CD4-positive, alpha-beta memory T cell (primary cell): Measurements from ENCODE around the gene ZNF227. TPM values are rescaled to one million over a fixed set of nuclear protein-coding genes. Genes with fewer than 3 reads are reported as not detected.
A peak's percentile ranks its signal among the peaks of the same experiment; 100 is the strongest.

Source experiments
- CTCF ChIA-PET: fragments of 350-600 bp; sonication (Branson Sonifier 250); formaldehyde crosslinking; loops from one replicate; lab custom pipeline; 2021; ENCODE audit warnings: inconsistent platforms; ENCODE audit not compliant: partially characterized antibody; lab: Charles Lee
- POLR2A ChIA-PET: fragments of 350-600 bp; sonication (Branson Sonifier 250); formaldehyde crosslinking; loops from one replicate; lab custom pipeline; 2021; ENCODE audit not compliant: partially characterized antibody; lab: Charles Lee
- DNase-seq, 5 donors: peaks; one replicate each; pipeline versions ENCODE4 v3.0.0 to v3.0.0-alpha.2; 2020 to 2022; ENCODE audit warnings: mixed read lengths in 1 of 5
- H3K27ac ChIP-seq: one replicate; pipeline ENCODE4 v1.7.0; 2013; ENCODE audit warnings: low read depth, low read length
- H3K27me3 ChIP-seq: 2 replicates; pipeline ENCODE4 v1.7.0; 2013; ENCODE audit warnings: mild to moderate bottlenecking, low read length, moderate library complexity; ENCODE audit not compliant: insufficient read depth
- H3K36me3 ChIP-seq: 2 replicates; pipeline ENCODE4 v1.7.0; 2013; ENCODE audit warnings: mild to moderate bottlenecking, low read length, moderate library complexity; ENCODE audit not compliant: insufficient read depth
- H3K4me1 ChIP-seq: 2 replicates; pipeline ENCODE4 v1.7.0; 2013; ENCODE audit warnings: mild to moderate bottlenecking, low read length, moderate library complexity; ENCODE audit not compliant: insufficient read depth
- H3K4me3 ChIP-seq, 2 donors: one replicate each; pipeline ENCODE4 v1.7.0; 2013; ENCODE audit warnings: low read length in 2 of 2, mild to moderate bottlenecking in 1 of 2
- H3K9me3 ChIP-seq, 2 donors: one replicate each; pipeline ENCODE4 v1.7.0; 2013; ENCODE audit warnings: low read length in 2 of 2, control low read depth in 1 of 2; ENCODE audit not compliant: control insufficient read depth in 1 of 2
- H3K27ac Mint-ChIP-seq, 7 donors: one replicate each; pipeline ENCODE4 v1.8.0; 2020 to 2021; ENCODE audit warnings: mixed read lengths in 7 of 7, mild to moderate bottlenecking in 6 of 7, inconsistent platforms in 3 of 7, moderate library complexity in 3 of 7
- H3K27me3 Mint-ChIP-seq, 2 donors: one replicate each; pipeline ENCODE4 v1.8.0; 2020 to 2021; ENCODE audit warnings: mixed read lengths in 2 of 2
- H3K36me3 Mint-ChIP-seq, 2 donors: one replicate each; pipeline ENCODE4 v1.8.0; 2020 to 2021; ENCODE audit warnings: mixed read lengths in 2 of 2, inconsistent platforms in 1 of 2, mild to moderate bottlenecking in 1 of 2
- H3K4me1 Mint-ChIP-seq, 4 donors: one replicate each; pipeline ENCODE4 v1.8.0; 2020 to 2021; ENCODE audit warnings: mixed read lengths in 4 of 4, mild to moderate bottlenecking in 1 of 4
- H3K4me3 Mint-ChIP-seq, 8 donors: one replicate each; pipeline ENCODE4 v1.8.0; 2020 to 2021; ENCODE audit warnings: mixed read lengths in 8 of 8, mild to moderate bottlenecking in 7 of 8, moderate library complexity in 6 of 8, inconsistent platforms in 3 of 8
- H3K9me3 Mint-ChIP-seq, 8 donors: one replicate each; pipeline ENCODE4 v1.8.0; 2020 to 2021; ENCODE audit warnings: mixed read lengths in 8 of 8, mild to moderate bottlenecking in 5 of 8, inconsistent platforms in 3 of 8, moderate library complexity in 1 of 8
- intact Hi-C: fragments of 100-400 bp; cut with micrococcal nuclease; formaldehyde crosslinking; loops from one replicate; pipeline ENCODE4 v1.15.1; 2023
- polyA plus RNA-seq, 2 donors: library from polyadenylated mRNA; unstranded; fragments of 300-500 nt; fragmentation: Illumina TruSeq; gene quantifications; one replicate each; pipeline ENCODE4 v1.2.3, GENCODE V29; 2021
- total RNA-seq, 2 experiments: library from RNA; stranded (reverse); gene quantifications; one replicate each; pipeline ENCODE4 v1.2.3, GENCODE V29; 2021

Gene ZNF227
- total and polyA plus RNA-seq, 4 experiments from 2014 or later, result 8.9 to 54.4 (median 35.9) TPM

DNA sequence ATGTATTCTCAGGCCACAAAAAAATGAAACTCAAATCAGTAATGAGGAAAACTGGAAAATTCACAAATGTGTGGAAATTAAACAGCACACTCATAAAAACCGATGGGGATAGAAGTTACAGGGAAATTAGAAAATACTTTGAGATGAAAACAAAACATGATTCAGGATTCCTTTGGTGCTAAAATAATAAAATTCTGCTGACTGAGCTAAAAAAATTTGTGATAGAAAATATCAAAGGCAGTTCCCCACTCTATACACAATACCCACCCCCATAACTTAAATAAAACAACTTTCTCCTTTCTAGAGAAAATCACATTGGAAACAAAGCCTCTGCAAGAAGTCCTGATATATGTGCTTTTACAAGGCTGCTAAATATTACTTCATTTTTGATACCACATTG is 45.8 kb downstream of the ZNF227 start:
- intact Hi-C loops, result no loop called here
- H3K27me3 Mint-ChIP-seq, result no peaks in the 10 kb centered on the region
- Histone ChIP-seq H3K27me3 (no peaks in the 10 kb centered on the region), H3K9me3 (peaks cover 0 to 31% of the 10 kb centered on the region in 2 donors), H3K4me1 (no peaks in the 10 kb centered on the region), H3K27ac (no peak overlapping the region), H3K4me3 (no peak overlapping the region), H3K36me3 (no peaks in the 10 kb centered on the region)
- no peak overlapping the region for H3K4me3 Mint-ChIP-seq
- ChIA-PET POLR2A (no interaction called here), CTCF (no interaction called here)
- H3K27ac Mint-ChIP-seq, result no peak overlapping the region
- no peak for DNase-seq
- H3K36me3 Mint-ChIP-seq, result peaks cover 46 to 56% of the 10 kb centered on the region in 2 donors
- peaks cover 4 to 94% (median 88%) of the 10 kb centered on the region in 8 donors for H3K9me3 Mint-ChIP-seq
- H3K4me1 Mint-ChIP-seq, result peaks cover 0 to 11% (median 5%) of the 10 kb centered on the region in 4 donors

DNA sequence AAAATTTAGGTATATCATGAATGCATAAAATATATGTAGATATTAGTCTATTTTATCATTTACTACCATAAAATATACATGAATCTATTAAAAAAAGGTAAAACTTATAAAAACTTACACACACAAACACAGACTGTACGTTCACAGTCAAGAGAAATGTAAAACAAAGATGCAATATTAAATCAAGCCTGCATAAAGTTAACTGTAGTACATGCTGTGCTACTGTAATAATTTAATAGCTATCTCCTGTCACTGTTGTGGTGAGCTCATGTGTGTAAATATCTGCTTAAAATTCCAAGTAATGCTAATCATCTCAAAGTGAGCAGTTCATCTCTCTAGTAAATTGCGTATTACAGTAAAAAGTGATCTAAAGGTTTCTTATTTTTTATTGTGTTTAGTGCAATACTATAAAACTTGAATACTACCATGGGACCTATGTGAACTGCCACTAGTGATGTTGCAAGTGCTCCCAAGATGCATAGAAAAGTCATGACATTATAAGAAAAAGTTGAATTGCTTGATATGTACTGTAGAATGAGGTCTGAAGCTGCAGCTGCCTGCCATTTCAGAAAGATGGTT is 46.6 kb downstream of the ZNF227 start:
- Histone ChIP-seq H3K4me3 (no peak overlapping the region), H3K36me3 (no peaks in the 10 kb centered on the region), H3K4me1 (no peaks in the 10 kb centered on the region), H3K27me3 (no peaks in the 10 kb centered on the region), H3K9me3 (peaks cover 0 to 26% of the 10 kb centered on the region in 2 donors), H3K27ac (no peak overlapping the region)
- Mint-ChIP-seq H3K36me3 (peaks cover 43 to 51% of the 10 kb centered on the region in 2 donors), H3K27me3 (no peaks in the 10 kb centered on the region), H3K27ac (no peak overlapping the region), H3K9me3 (peaks cover 4 to 93% (median 86%) of the 10 kb centered on the region in 8 donors), H3K4me3 (no peak overlapping the region), H3K4me1 (peaks cover 0 to 11% (median 5%) of the 10 kb centered on the region in 4 donors)
- intact Hi-C loops, result no loop called here
- CTCF ChIA-PET, result no interaction called here
- no peak for DNase-seq
- POLR2A ChIA-PET, result no interaction called here

DNA sequence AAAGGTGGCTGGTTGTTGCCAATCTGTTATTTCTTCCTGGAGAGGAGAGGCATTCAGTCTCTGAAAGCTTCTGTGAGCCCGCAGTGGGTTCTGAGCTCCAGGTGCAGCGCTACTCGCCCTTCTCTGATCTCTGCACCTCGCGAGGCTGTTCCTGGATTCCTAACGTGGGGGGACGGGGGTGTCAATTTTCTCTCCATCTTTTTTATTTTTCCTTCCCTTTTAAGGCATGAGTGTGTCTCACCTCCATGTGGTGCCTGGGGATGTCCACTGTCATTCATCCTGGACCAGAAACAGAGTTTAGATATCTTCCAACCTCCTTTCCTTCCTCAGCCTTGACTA is 48.0 kb downstream of the ZNF227 start:
- H3K4me1 Mint-ChIP-seq, result peaks cover 0 to 11% (median 5%) of the 10 kb centered on the region in 4 donors
- Histone ChIP-seq H3K27ac (no peak overlapping the region), H3K36me3 (no peaks in the 10 kb centered on the region), H3K4me3 (peak overlapping the region in 1 of 2 donors; percentile 28), H3K4me1 (no peaks in the 10 kb centered on the region), H3K27me3 (no peaks in the 10 kb centered on the region), H3K9me3 (peaks cover 0 to 15% of the 10 kb centered on the region in 2 donors)
- H3K27ac Mint-ChIP-seq, result peak overlapping the region in 2 of 7 donors; percentile 48 to 51
- H3K9me3 Mint-ChIP-seq, result peaks cover 6 to 93% (median 82%) of the 10 kb centered on the region in 8 donors
- intact Hi-C loops, result no loop called here
- no peaks in the 10 kb centered on the region for H3K27me3 Mint-ChIP-seq
- ChIA-PET POLR2A (no interaction called here), CTCF (no interaction called here)
- peaks cover 43 to 44% of the 10 kb centered on the region in 2 donors for H3K36me3 Mint-ChIP-seq
- H3K4me3 Mint-ChIP-seq, result peak overlapping the region; percentile 46 to 83 (median 64)
- DNase-seq, result no peak

DNA sequence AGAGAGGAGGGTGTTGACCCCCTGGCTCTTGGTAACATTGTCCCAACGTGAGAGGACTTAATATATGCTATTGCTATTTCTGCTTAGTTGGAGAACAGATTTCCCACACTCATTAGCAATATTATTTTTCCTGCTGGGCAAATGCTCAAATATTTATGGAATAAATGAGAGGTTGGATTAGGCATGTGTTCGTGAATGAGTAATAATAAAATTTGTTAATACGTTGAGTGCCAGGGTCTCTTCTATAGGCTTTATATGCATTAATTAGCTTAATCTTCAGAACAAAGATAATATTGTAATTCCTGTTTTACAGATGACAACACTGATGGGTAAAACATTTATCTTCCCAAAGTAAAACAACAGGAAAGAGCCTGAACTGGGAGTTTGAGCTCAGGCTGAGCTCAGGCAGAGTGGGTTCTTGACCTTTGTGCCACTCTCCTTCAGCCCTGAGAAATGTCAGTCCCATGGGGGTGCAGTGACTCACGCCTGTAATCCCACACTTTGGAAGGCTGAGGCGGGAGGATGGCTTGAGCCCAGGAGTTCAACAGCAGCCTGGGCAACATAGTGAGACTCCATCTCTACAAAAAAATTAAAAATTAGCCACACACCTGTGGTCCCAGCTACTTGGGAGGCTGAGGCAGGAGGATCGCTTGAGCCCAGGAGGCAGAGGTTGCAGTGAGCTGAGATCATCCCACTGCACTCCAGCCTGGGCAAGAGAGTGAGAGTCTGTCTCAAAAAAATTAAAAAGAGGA is 48.5 kb downstream of the ZNF227 start:
- Histone ChIP-seq H3K27me3 (no peaks in the 10 kb centered on the region), H3K36me3 (no peaks in the 10 kb centered on the region), H3K4me3 (no peak overlapping the region), H3K9me3 (peaks cover 1 to 11% of the 10 kb centered on the region in 2 donors), H3K27ac (no peak overlapping the region), H3K4me1 (no peaks in the 10 kb centered on the region)
- peak overlapping the region in 1 of 7 donors; percentile 48 for H3K27ac Mint-ChIP-seq
- CTCF ChIA-PET, result no interaction called here
- peaks cover 0 to 11% (median 5%) of the 10 kb centered on the region in 4 donors for H3K4me1 Mint-ChIP-seq
- peak overlapping the region in 5 of 8 donors; percentile 53 to 83 (median 72) for H3K4me3 Mint-ChIP-seq
- H3K27me3 Mint-ChIP-seq, result no peaks in the 10 kb centered on the region
- H3K9me3 Mint-ChIP-seq, result peaks cover 6 to 93% (median 81%) of the 10 kb centered on the region in 8 donors
- POLR2A ChIA-PET, result no interaction called here
- intact Hi-C loops, result no loop called here
- no peak for DNase-seq
- peaks cover 42 to 43% of the 10 kb centered on the region in 2 donors for H3K36me3 Mint-ChIP-seq

DNA sequence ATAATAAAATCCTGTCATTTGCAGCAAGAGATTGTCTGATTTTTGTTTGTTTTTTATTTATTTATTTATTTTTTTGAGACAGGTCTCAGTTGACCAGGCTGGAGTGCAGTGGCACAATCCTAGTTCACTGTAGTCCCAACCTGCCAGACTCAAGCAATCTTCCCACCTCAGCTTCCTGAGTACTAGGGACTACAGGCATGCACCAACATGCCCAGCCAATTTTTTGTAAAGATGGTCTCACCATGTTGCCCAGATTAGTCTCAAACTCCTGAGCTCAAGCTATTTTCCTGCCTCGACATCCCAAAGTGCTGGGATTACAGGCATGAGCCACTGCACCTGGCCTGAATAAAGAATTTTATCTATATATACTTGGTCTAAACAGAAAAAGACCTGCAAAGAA is 65.0 kb downstream of the ZNF227 start:
- POLR2A ChIA-PET, result no interaction called here
- Histone ChIP-seq H3K9me3 (peaks cover 0 to 25% of the 10 kb centered on the region in 2 donors), H3K4me1 (no peaks in the 10 kb centered on the region), H3K27me3 (no peaks in the 10 kb centered on the region), H3K4me3 (no peak overlapping the region), H3K36me3 (no peaks in the 10 kb centered on the region), H3K27ac (no peak overlapping the region)
- CTCF ChIA-PET, result no interaction called here
- no peak overlapping the region for H3K27ac Mint-ChIP-seq
- peaks cover 8 to 95% (median 86%) of the 10 kb centered on the region in 8 donors for H3K9me3 Mint-ChIP-seq
- H3K4me3 Mint-ChIP-seq, result no peak overlapping the region
- DNase-seq, result no peak
- intact Hi-C loops, result no loop called here
- no peaks in the 10 kb centered on the region for H3K4me1 Mint-ChIP-seq
- no peaks in the 10 kb centered on the region for H3K27me3 Mint-ChIP-seq
- H3K36me3 Mint-ChIP-seq, result peaks cover 53 to 57% of the 10 kb centered on the region in 2 donors

DNA sequence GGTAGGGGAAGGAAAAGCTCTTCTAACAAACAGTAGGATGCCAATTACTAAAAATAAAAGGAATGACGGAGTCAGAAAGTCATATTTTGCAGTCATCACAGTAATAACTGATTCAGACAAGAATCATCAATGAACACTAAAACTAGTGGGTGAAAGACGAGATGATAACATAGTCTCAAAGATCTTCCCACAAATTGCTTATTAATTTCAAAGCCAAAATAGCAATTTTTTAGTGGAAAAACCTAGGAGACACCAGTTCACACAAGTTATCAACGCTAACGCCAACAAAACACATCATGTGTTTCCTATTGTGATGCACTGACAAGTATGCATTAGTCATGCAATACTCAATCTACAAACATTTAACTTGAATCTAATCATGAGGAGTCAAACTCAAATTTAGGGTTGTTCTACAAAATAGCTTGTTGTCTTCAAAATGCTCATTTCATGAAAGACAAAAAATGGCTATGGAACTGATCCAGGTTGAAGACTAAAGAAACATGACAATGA is 65.9 kb downstream of the ZNF227 start:
- intact Hi-C loops, result no loop called here
- Mint-ChIP-seq H3K9me3 (peaks cover 8 to 95% (median 85%) of the 10 kb centered on the region in 8 donors), H3K27me3 (no peaks in the 10 kb centered on the region), H3K4me1 (no peaks in the 10 kb centered on the region), H3K27ac (no peak overlapping the region), H3K36me3 (peaks cover 50 to 57% of the 10 kb centered on the region in 2 donors), H3K4me3 (no peak overlapping the region)
- no peak for DNase-seq
- H3K36me3 ChIP-seq, result no peaks in the 10 kb centered on the region
- peaks cover 0 to 23% of the 10 kb centered on the region in 2 donors for H3K9me3 ChIP-seq
- CTCF ChIA-PET, result no interaction called here
- H3K4me1 ChIP-seq, result no peaks in the 10 kb centered on the region
- H3K27me3 ChIP-seq, result no peaks in the 10 kb centered on the region
- no peak overlapping the region for H3K4me3 ChIP-seq
- H3K27ac ChIP-seq, result no peak overlapping the region
- POLR2A ChIA-PET, result no interaction called here

DNA sequence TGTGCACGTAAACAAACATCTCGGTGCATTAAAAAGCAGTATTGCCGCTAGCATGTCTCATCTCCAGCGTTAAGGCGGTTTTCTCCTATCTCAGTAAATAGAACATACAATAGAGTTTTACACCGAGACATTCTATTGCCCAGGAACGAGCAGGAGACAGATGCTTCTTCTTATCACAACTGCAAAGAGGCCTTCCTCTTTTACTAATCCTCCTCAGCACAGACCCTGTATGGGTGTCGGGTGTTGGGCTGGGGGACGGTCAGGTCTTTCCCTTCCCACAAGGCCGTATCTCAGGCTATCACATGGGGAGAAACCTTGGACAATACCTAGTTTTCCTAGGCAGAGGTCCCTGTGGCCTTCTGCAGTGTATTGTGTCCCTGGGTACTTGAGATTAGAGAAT is 68.6 kb downstream of the ZNF227 start:
- intact Hi-C loops, result no loop called here
- Histone ChIP-seq H3K9me3 (peaks cover 0 to 20% of the 10 kb centered on the region in 2 donors), H3K4me1 (no peaks in the 10 kb centered on the region), H3K27ac (no peak overlapping the region), H3K27me3 (no peaks in the 10 kb centered on the region), H3K4me3 (no peak overlapping the region), H3K36me3 (no peaks in the 10 kb centered on the region)
- H3K27me3 Mint-ChIP-seq, result no peaks in the 10 kb centered on the region
- CTCF ChIA-PET, result no interaction called here
- POLR2A ChIA-PET, result no interaction called here
- H3K9me3 Mint-ChIP-seq, result peaks cover 4 to 93% (median 84%) of the 10 kb centered on the region in 8 donors
- H3K4me3 Mint-ChIP-seq, result no peak overlapping the region
- H3K4me1 Mint-ChIP-seq, result no peaks in the 10 kb centered on the region
- no peak overlapping the region for H3K27ac Mint-ChIP-seq
- peaks cover 39 to 52% of the 10 kb centered on the region in 2 donors for H3K36me3 Mint-ChIP-seq
- no peak for DNase-seq
